ENCODE measurements around the gene ATP5ME.

Gene ATP5ME

GRCh38 chr4:667545-667925, 6.5 kb downstream of the ATP5ME start:
- H3K4me3 ChIP-seq: no peak overlapping the region
- H3K27ac ChIP-seq: no peak overlapping the region
- no peak for TF ChIP-seq CTCF (IDR thresholded peaks at IDR 0.05)
- no peak for DNase-seq (ENCODE audit: low spot score)

GRCh38 chr4:666822-667544, 7.1 kb downstream of the ATP5ME start:
- no peak overlapping the region for H3K27ac ChIP-seq
- no peak for DNase-seq (ENCODE audit: low spot score)
- no peak for TF ChIP-seq CTCF (IDR thresholded peaks at IDR 0.05)
- no peak overlapping the region for H3K4me3 ChIP-seq

GRCh38 chr4:666436-666810, 7.7 kb downstream of the ATP5ME start:
- DNase-seq (ENCODE audit: low spot score): no peak
- no peak overlapping the region for H3K27ac ChIP-seq
- no peak overlapping the region for H3K4me3 ChIP-seq
- TF ChIP-seq CTCF (IDR thresholded peaks at IDR 0.05): no peak

- DNase-seq (ENCODE audit: low spot score): no peak
- TF ChIP-seq CTCF (IDR thresholded peaks at IDR 0.05): no peak
- H3K27ac ChIP-seq: no peak overlapping the region
- H3K4me3 ChIP-seq: no peak overlapping the region
Observed at GRCh38 chr4:665751-666435, 8.2 kb downstream of the ATP5ME start.

- no peak for DNase-seq (ENCODE audit: low spot score)
- no peak for TF ChIP-seq CTCF (IDR thresholded peaks at IDR 0.05)
- Histone ChIP-seq H3K27ac (no peak overlapping the region), H3K4me3 (no peak overlapping the region)
Observed at GRCh38 chr4:665381-665750, 8.7 kb downstream of the ATP5ME start.

- no peak for TF ChIP-seq CTCF (IDR thresholded peaks at IDR 0.05)
- H3K27ac ChIP-seq: no peak overlapping the region
- no peak for DNase-seq (ENCODE audit: low spot score)
- no peak overlapping the region for H3K4me3 ChIP-seq
Observed at GRCh38 chr4:664713-665231, 9.3 kb downstream of the ATP5ME start.

All from coronary artery (tissue), 2 donors.